ENCODE results near the gene PTPRE. TPM values are rescaled to one million over a fixed set of nuclear protein-coding genes. Genes with fewer than 3 reads are reported as not detected.

Gene PTPRE
- total RNA-seq, 1 donor from 2014 or later: 70.6 TPM

DNA sequence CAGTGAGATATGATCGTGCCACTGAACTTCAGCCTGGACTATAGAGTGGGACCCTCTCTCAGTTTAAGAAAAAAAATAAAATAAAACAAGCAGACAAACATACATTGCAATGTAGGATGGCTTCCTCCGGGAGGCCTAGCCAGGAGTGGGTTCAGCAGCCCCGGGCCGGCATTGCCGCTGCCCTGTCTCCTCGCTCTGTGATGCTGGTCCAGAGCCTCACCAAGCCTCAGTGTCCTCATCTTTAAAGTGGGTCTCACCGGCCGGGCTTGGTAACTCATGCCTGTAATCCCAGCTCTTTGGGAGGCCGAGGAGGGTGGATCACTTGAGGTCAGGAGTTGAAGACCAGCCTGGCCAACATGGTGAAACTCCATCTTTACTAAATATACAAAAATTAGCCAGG lies 71.6 kb downstream of the PTPRE start:
- H3K9me3 ChIP-seq: no peaks in the 10 kb centered on the region
- ATAC-seq (no peak), DNase-seq (no peak)
- peaks cover 47% of the 10 kb centered on the region for H3K4me1 ChIP-seq
- TF ChIP-seq, protein P1, sequence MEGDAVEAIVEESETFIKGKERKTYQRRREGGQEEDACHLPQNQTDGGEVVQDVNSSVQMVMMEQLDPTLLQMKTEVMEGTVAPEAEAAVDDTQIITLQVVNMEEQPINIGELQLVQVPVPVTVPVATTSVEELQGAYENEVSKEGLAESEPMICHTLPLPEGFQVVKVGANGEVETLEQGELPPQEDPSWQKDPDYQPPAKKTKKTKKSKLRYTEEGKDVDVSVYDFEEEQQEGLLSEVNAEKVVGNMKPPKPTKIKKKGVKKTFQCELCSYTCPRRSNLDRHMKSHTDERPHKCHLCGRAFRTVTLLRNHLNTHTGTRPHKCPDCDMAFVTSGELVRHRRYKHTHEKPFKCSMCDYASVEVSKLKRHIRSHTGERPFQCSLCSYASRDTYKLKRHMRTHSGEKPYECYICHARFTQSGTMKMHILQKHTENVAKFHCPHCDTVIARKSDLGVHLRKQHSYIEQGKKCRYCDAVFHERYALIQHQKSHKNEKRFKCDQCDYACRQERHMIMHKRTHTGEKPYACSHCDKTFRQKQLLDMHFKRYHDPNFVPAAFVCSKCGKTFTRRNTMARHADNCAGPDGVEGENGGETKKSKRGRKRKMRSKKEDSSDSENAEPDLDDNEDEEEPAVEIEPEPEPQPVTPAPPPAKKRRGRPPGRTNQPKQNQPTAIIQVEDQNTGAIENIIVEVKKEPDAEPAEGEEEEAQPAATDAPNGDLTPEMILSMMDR (IDR thresholded peaks at IDR 0.05): no peak
- H3K36me3 ChIP-seq: no peaks in the 10 kb centered on the region
- no peaks in the 10 kb centered on the region for H3K27me3 ChIP-seq
- intact Hi-C loops (cut with DNase I): no loop called here
- H3K4me3 ChIP-seq: no peak overlapping the region
- peak overlapping the region; percentile 72 for H3K27ac ChIP-seq

DNA sequence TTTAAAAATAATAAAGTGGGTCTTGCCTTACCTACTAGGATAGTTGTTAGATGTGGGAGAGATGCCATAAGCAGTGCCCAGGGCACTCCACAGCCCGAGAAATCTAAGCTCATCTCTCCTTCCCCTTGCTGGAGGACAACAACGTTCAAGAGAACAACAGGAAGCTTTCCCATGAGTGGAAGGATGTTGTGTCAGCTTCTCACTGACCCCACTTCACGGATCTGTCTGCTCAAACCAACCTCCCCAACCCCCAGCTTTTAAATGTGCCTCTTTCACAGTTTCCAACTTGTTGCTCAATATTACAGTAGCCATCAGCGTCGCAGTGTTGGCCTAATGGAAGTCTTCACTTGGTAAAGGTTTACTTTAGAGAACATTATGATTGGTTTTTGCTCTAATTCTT lies 72.1 kb downstream of the PTPRE start:
- Histone ChIP-seq H3K27ac (peak overlapping the region; percentile 32), H3K4me1 (peaks cover 44% of the 10 kb centered on the region), H3K9me3 (no peaks in the 10 kb centered on the region), H3K36me3 (no peaks in the 10 kb centered on the region), H3K4me3 (no peak overlapping the region), H3K27me3 (no peaks in the 10 kb centered on the region)
- ATAC-seq: no peak
- intact Hi-C loops (cut with DNase I): no loop called here
- no peak for DNase-seq
- TF ChIP-seq, protein P1 (IDR thresholded peaks at IDR 0.05): no peak

DNA sequence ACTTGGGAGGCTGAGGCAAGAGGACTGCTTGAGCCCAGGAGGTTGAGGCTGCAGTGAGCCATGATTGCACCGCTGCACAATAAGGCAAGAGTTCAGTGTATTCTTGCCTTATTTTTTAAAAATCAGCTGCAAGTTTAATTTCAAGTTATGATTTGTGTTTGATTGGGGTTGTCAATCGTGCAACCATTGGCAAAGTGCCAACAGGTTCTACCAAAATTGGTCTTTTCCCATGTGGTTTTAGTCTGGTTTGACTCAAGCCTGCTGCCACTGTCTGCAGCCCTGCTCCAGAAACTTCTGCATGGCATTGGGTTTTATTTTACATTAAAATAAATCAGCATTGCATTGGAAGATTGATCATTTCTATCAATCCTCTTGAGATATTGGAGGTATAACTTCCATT lies 72.7 kb downstream of the PTPRE start:
- DNase-seq (no peak), ATAC-seq (no peak)
- intact Hi-C loops (cut with DNase I): no loop called here
- Histone ChIP-seq H3K27ac (no peak overlapping the region), H3K4me3 (no peak overlapping the region), H3K4me1 (peaks cover 42% of the 10 kb centered on the region), H3K9me3 (no peaks in the 10 kb centered on the region), H3K36me3 (no peaks in the 10 kb centered on the region), H3K27me3 (no peaks in the 10 kb centered on the region)
- TF ChIP-seq, protein P1 (IDR thresholded peaks at IDR 0.05): no peak

DNA sequence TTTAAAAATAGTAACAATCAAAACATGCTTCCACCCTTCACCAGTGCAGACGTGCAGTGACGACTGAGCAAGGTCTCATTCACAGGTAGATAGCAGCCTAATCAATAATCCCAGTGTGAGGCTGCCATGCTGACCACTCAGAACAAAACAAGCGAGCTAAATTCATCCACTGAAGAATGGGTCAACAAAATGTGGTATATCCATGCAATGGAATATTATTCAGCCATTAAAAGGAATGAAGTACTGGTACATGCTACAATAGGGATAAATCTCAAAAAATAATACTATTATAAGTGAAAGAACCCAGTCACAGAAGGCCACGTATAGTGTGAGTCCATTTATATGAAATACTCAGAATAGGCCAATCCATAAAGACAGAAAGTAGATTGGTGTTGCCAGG lies 74.0 kb downstream of the PTPRE start:
- intact Hi-C loops (cut with DNase I): no loop called here
- TF ChIP-seq, protein P1 (IDR thresholded peaks at IDR 0.05): no peak
- H3K4me1 ChIP-seq: peaks cover 42% of the 10 kb centered on the region
- H3K27ac ChIP-seq: no peak overlapping the region
- no peak overlapping the region for H3K4me3 ChIP-seq
- ATAC-seq: no peak
- H3K27me3 ChIP-seq: no peaks in the 10 kb centered on the region
- DNase-seq: no peak
- no peaks in the 10 kb centered on the region for H3K36me3 ChIP-seq
- no peaks in the 10 kb centered on the region for H3K9me3 ChIP-seq

DNA sequence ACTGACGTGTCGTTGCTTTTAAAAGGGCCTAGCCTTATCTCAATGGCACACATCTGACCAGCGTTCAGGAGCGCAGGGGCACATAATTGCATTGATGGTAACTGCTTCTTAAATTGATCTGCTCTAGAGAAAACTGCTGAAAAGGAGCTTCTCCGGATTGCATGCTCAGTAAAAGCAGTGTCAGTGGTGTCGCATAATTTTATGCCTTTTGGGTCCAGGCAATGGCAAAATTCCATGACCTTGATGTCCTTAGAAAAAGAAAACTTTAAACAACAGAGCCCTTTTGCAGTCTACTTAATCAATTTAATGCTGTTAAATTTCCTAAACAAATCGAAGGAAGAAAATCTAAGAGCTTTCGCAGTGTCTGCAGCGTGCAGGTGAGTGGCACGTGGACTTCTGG lies 75.7 kb downstream of the PTPRE start:
- TF ChIP-seq, protein P1 (IDR thresholded peaks at IDR 0.05): no peak
- Histone ChIP-seq H3K27ac (no peak overlapping the region), H3K4me3 (no peak overlapping the region), H3K36me3 (no peaks in the 10 kb centered on the region), H3K4me1 (peaks cover 24% of the 10 kb centered on the region), H3K27me3 (no peaks in the 10 kb centered on the region), H3K9me3 (no peaks in the 10 kb centered on the region)
- no peak for DNase-seq
- intact Hi-C loops (cut with DNase I): no loop called here
- ATAC-seq: no peak

Data from upper lobe of right lung (tissue), 1 donor.